Spleen (tissue), 11 donors: Measurements from ENCODE around the gene PCDHA2. TPM values are rescaled to one million over a fixed set of nuclear protein-coding genes. Genes with fewer than 3 reads are reported as not detected.

ENCODE experiments used
- DNase-seq: peaks from one replicate; pipeline ENCODE4 v3.0.0-alpha.2; 2020
- H3K27ac ChIP-seq, 8 donors: fragments of 200-600 bp; sonication (generic) in 7 of 8; 1 replicate in 4 of 8; 2 replicates in 4 of 8; pipeline versions ENCODE4 v1.5.0 to v1.8.0; 2016 to 2021; ENCODE audit warnings: inconsistent platforms in 4 of 8, mild to moderate bottlenecking in 4 of 8, moderate library complexity in 1 of 8
- H3K27me3 ChIP-seq, 7 donors: fragments of 200-600 bp; sonication (generic) in 6 of 7; replicated peaks in 1 of 7; 1 replicate in 4 of 7; 2 replicates in 3 of 7; pipeline versions ENCODE4 v1.5.0 to v1.8.0; 2016 to 2021; ENCODE audit warnings: inconsistent platforms in 3 of 7, mild to moderate bottlenecking in 1 of 7
- H3K36me3 ChIP-seq, 6 donors: fragments of 200-600 bp; sonication (generic) in 5 of 6; 1 replicate in 4 of 6; 2 replicates in 2 of 6; pipeline versions ENCODE4 v1.5.0 to v1.8.0; 2016 to 2021; ENCODE audit warnings: inconsistent platforms in 2 of 6
- H3K4me1 ChIP-seq, 6 donors: fragments of 200-600 bp; sonication (generic) in 5 of 6; 1 replicate in 3 of 6; 2 replicates in 3 of 6; pipeline versions ENCODE4 v1.5.0 to v1.8.0; 2016 to 2021; ENCODE audit warnings: inconsistent platforms in 3 of 6
- H3K4me3 ChIP-seq, 8 donors: fragments of 200-600 bp; sonication (generic) in 7 of 8; 1 replicate in 4 of 8; 2 replicates in 4 of 8; pipeline versions ENCODE4 v1.5.0 to v1.8.0; 2016 to 2021; ENCODE audit warnings: inconsistent platforms in 4 of 8, mild to moderate bottlenecking in 4 of 8, moderate library complexity in 2 of 8
- H3K9me3 ChIP-seq, 8 donors: fragments of 200-600 bp; sonication (generic) in 7 of 8; 1 replicate in 4 of 8; 2 replicates in 4 of 8; pipeline versions ENCODE4 v1.5.0 to v1.8.0; 2016 to 2021; ENCODE audit warnings: inconsistent platforms in 4 of 8
- CTCF ChIP-seq, 11 experiments: fragments of 200-600 bp in 7 of 11; fragments of 450-650 bp in 4 of 11; sonication (generic) in 4 of 11; IDR thresholded peaks in 8 of 11; conservative IDR thresholded peaks in 3 of 11; 1 replicate in 7 of 11; 2 replicates in 4 of 11; pipeline versions ENCODE4 v1.4.0 to v1.8.0; 2016 to 2021; ENCODE audit warnings: antibody characterized with exemption in 11 of 11, inconsistent platforms in 4 of 11, mild to moderate bottlenecking in 1 of 11
- POLR2A ChIP-seq, 3 donors: fragments of 450-650 bp; IDR thresholded peaks; one replicate each; pipeline ENCODE4 v1.5.1; 2017; ENCODE audit warnings: antibody characterized with exemption in 3 of 3, mild to moderate bottlenecking in 1 of 3
- POLR2AphosphoS5 ChIP-seq, 3 donors: sonication (generic); formaldehyde crosslinking; IDR thresholded peaks; one replicate each; pipeline ENCODE4 v1.5.1; 2017; ENCODE audit warnings: antibody characterized with exemption in 3 of 3
- WGBS, 5 donors: extraction: QIAGEN DNeasy Blood & Tissue Kit in 3 of 5; methylation state at CpG; one replicate each; pipeline versions ENCODE4 v1.1.5 to v1.1.7; 2013 to 2018; 5-methylcytosine and 5-hydroxymethylcytosine counted together
- intact Hi-C: fragments of 100-400 bp; cut with DNase I; formaldehyde crosslinking; loops from one replicate; pipeline ENCODE4 v1.15.0; 2023; ENCODE audit warnings: low total_unique reads
- polyA plus RNA-seq, 3 donors: library from polyadenylated mRNA; stranded (reverse); fragments of 200-250 nt; gene quantifications; one replicate each; pipeline ENCODE4 v1.2.1, GENCODE V29; 2013
- total RNA-seq, 7 donors: library from RNA; depleted of rRNA in 3 of 7; stranded (reverse); fragments of >200 nt in 3 of 7; fragmentation: NEBNext Ultra II Directional in 4 of 7; extraction: Animal tissue kit (Norgen Biotek cat#: 25700) in 4 of 7; gene quantifications; one replicate each; pipeline versions ENCODE4 v1.1.0 to v1.2.1, GENCODE V29; 2016 to 2021
- donor health status: healthy with polysubstance abuse.
- donor health status: DM: no; HTN: no; CAD: no; lungs with moderate emphysema.
- donor health status: DM: no; HTN: no; CAD: no.
- donor health status: Bipolar disorder and iron deficiency.
- donor health status: healthy.
- donor health status: DM: no; HTN: no; CAD: no.
- donor health status: DM: yes; HTN: yes; CAD: no.

Gene PCDHA2
- total and polyA plus RNA-seq, 10 donors, result 0.03 to 0.09 TPM; not detected in 8

GRCh38 chr5:140840978-140841962, 46.6 kb downstream of the PCDHA2 start, which contains the start of gene PCDHA8:
TSS of gene PCDHA8 (plus strand) at chr5:140841187. CDS start at chr5:140841322, 135 bp downstream.
- Histone ChIP-seq H3K27ac (no peak within 1 kb of the TSS), H3K36me3 (no peaks in the 10 kb centered on the region), H3K4me3 (no peak within 1 kb of the TSS), H3K9me3 (peaks cover 0 to 52% (median 33%) of the 10 kb centered on the region in 8 donors), H3K4me1 (no peaks in the 10 kb centered on the region), H3K27me3 (peaks cover 0 to 85% (median 4%) of the 10 kb centered on the region in 7 donors)
- no peak for DNase-seq
- TF ChIP-seq CTCF (IDR thresholded peaks at IDR 0.05 in 8 of 11, conservative IDR thresholded peaks at IDR 0.05 in 3 of 11) (no peak), POLR2A (IDR thresholded peaks at IDR 0.05) (no peak), POLR2AphosphoS5 (IDR thresholded peaks at IDR 0.05) (no peak)
- 17 to 42% (median 30%) methylated on average over 33 to 47 of the region's 47 CpGs for WGBS, 5 donors
- intact Hi-C loops, result no loop called here

- no peak for TF ChIP-seq CTCF (IDR thresholded peaks at IDR 0.05 in 8 of 11, conservative IDR thresholded peaks at IDR 0.05 in 3 of 11)
- no peak for TF ChIP-seq POLR2AphosphoS5 (IDR thresholded peaks at IDR 0.05)
- TF ChIP-seq POLR2A (IDR thresholded peaks at IDR 0.05), result no peak
- intact Hi-C loops, result no loop called here
- H3K9me3 ChIP-seq, result peaks cover 0 to 53% (median 33%) of the 10 kb centered on the region in 8 donors
- peak; percentile 69 for DNase-seq
- no peak overlapping the region for H3K4me3 ChIP-seq
- H3K36me3 ChIP-seq, result no peaks in the 10 kb centered on the region
- peaks cover 0 to 87% (median 5%) of the 10 kb centered on the region in 7 donors for H3K27me3 ChIP-seq
- 48 to 65% (median 53%) methylated on average over 53 to 87 of the region's 87 CpGs; no CpG with 5 or more reads in 1 of the 5 donors for WGBS, 5 donors
- no peak overlapping the region for H3K27ac ChIP-seq
- no peaks in the 10 kb centered on the region for H3K4me1 ChIP-seq
Measured at GRCh38 chr5:140842798-140843733, 48.4 kb downstream of the PCDHA2 start.

Other genes starting within 250 kb of the PCDHA2 start
- 10 to 100 TPM; 11.5 to 24.5 (median 16.2) TPM for gene EIF4EBP3, start 247.2 kb upstream of the PCDHA2 start, total RNA-seq
- 10 to 100 TPM; 60.9 to 75.6 (median 61.6) TPM for gene EIF4EBP3, start 247.2 kb upstream of the PCDHA2 start, polyA plus RNA-seq
- gene SRA1, start 237.4 kb upstream of the PCDHA2 start, total RNA-seq, result 10 to 100 TPM; 22.9 to 33.5 (median 25.4) TPM
- gene SRA1, start 237.4 kb upstream of the PCDHA2 start, polyA plus RNA-seq, result 10 to 100 TPM; 32.6 to 42.1 (median 36.6) TPM
- gene APBB3, start 230.3 kb upstream of the PCDHA2 start, total RNA-seq, result 10 to 100 TPM; 31.9 to 57.8 (median 42.2) TPM
- 10 to 100 TPM; 26.0 to 43.4 (median 41.0) TPM for gene APBB3, start 230.3 kb upstream of the PCDHA2 start, polyA plus RNA-seq
- 10 to 100 TPM; 44.1 to 64.0 (median 58.7) TPM for gene SLC35A4, start 230.0 kb upstream of the PCDHA2 start, total RNA-seq
- gene SLC35A4, start 230.0 kb upstream of the PCDHA2 start, polyA plus RNA-seq, result 10 to 100 TPM; 23.3 to 40.8 (median 27.7) TPM
- 100 to 1,000 TPM in 4 of 7 donors, 10 to 100 TPM in 3; 80.2 to 209 (median 101) TPM for gene CD14, start 161.7 kb upstream of the PCDHA2 start, total RNA-seq
- gene CD14, start 161.7 kb upstream of the PCDHA2 start, polyA plus RNA-seq, result 10 to 100 TPM; 40.2 to 60.9 (median 48.9) TPM
- gene TMCO6, start 155.4 kb upstream of the PCDHA2 start, total RNA-seq, result 10 to 100 TPM; 18.3 to 55.2 (median 24.5) TPM
- gene TMCO6, start 155.4 kb upstream of the PCDHA2 start, polyA plus RNA-seq, result 10 to 100 TPM; 12.0 to 21.0 (median 18.2) TPM
- 10 to 100 TPM; 35.1 to 61.4 (median 46.9) TPM for gene NDUFA2, start 147.2 kb upstream of the PCDHA2 start, total RNA-seq
- gene NDUFA2, start 147.2 kb upstream of the PCDHA2 start, polyA plus RNA-seq, result 100 to 1,000 TPM; 211 to 237 (median 216) TPM
- gene IK, start 147.0 kb upstream of the PCDHA2 start, total RNA-seq, result 100 to 1,000 TPM in 2 of 7 donors, 10 to 100 TPM in 5; 77.2 to 139 (median 90.4) TPM
- 10 to 100 TPM; 61.1 to 68.0 (median 64.4) TPM for gene IK, start 147.0 kb upstream of the PCDHA2 start, polyA plus RNA-seq
- 10 to 100 TPM; 23.0 to 30.8 (median 25.7) TPM for gene WDR55, start 129.9 kb upstream of the PCDHA2 start, total RNA-seq
- 10 to 100 TPM; 14.2 to 25.6 (median 21.6) TPM for gene WDR55, start 129.9 kb upstream of the PCDHA2 start, polyA plus RNA-seq
- gene DND1, start 121.3 kb upstream of the PCDHA2 start, total RNA-seq, result 1 to 10 TPM; 1.2 to 2.8 (median 1.8) TPM
- gene DND1, start 121.3 kb upstream of the PCDHA2 start, polyA plus RNA-seq, result 1 to 10 TPM; 2.2 to 4.7 (median 3.8) TPM
- gene HARS1, start 103.5 kb upstream of the PCDHA2 start, total RNA-seq, result 10 to 100 TPM; 41.9 to 53.9 (median 47.6) TPM
- gene HARS1, start 103.5 kb upstream of the PCDHA2 start, polyA plus RNA-seq, result 10 to 100 TPM; 38.4 to 46.3 (median 45.5) TPM
- gene HARS2, start 103.4 kb upstream of the PCDHA2 start, total RNA-seq, result 10 to 100 TPM; 30.2 to 40.8 (median 37.2) TPM
- 10 to 100 TPM; 16.5 to 26.1 (median 24.1) TPM for gene HARS2, start 103.4 kb upstream of the PCDHA2 start, polyA plus RNA-seq
- gene ZMAT2, start 94.4 kb upstream of the PCDHA2 start, total RNA-seq, result 10 to 100 TPM; 34.4 to 52.3 (median 43.1) TPM
- gene ZMAT2, start 94.4 kb upstream of the PCDHA2 start, polyA plus RNA-seq, result 10 to 100 TPM; 44.1 to 80.3 (median 57.8) TPM
- not detected for gene PCDHA1, start 8.7 kb upstream of the PCDHA2 start, total RNA-seq
- gene PCDHA1, start 8.7 kb upstream of the PCDHA2 start, polyA plus RNA-seq, result under 1 TPM in 1 of 3 donors, not detected in 2; 0.05 TPM
- 1 to 10 TPM in 1 of 7 donors, under 1 TPM in 5, not detected in 1; 0.07 to 2.3 (median 0.61) TPM for gene PCDHA3, start 6.2 kb downstream of the PCDHA2 start, total RNA-seq
- under 1 TPM in 2 of 3 donors, not detected in 1; 0.03 to 0.08 TPM for gene PCDHA3, start 6.2 kb downstream of the PCDHA2 start, polyA plus RNA-seq
- 1 to 10 TPM in 1 of 7 donors, under 1 TPM in 6; 0.13 to 1.2 (median 0.51) TPM for gene PCDHA4, start 12.2 kb downstream of the PCDHA2 start, total RNA-seq
- under 1 TPM in 1 of 3 donors, not detected in 2; 0.23 TPM for gene PCDHA4, start 12.2 kb downstream of the PCDHA2 start, polyA plus RNA-seq
- under 1 TPM in 6 of 7 donors, not detected in 1; 0.09 to 0.46 (median 0.13) TPM for gene PCDHA5, start 26.8 kb downstream of the PCDHA2 start, total RNA-seq
- under 1 TPM in 1 of 3 donors, not detected in 2; 0.03 TPM for gene PCDHA5, start 26.8 kb downstream of the PCDHA2 start, polyA plus RNA-seq
- gene PCDHA6, start 33.1 kb downstream of the PCDHA2 start, total RNA-seq, result under 1 TPM in 5 of 7 donors, not detected in 2; 0.14 to 0.85 (median 0.34) TPM
- under 1 TPM; 0.02 to 0.06 (median 0.04) TPM for gene PCDHA6, start 33.1 kb downstream of the PCDHA2 start, polyA plus RNA-seq
- gene PCDHA7, start 39.4 kb downstream of the PCDHA2 start, total RNA-seq, result under 1 TPM in 5 of 7 donors, not detected in 2; 0.14 to 0.72 (median 0.43) TPM
- gene PCDHA7, start 39.4 kb downstream of the PCDHA2 start, polyA plus RNA-seq, result under 1 TPM; 0.03 to 0.41 (median 0.11) TPM
- gene PCDHA8, start 46.3 kb downstream of the PCDHA2 start, total RNA-seq, result under 1 TPM in 5 of 7 donors, not detected in 2; 0.11 to 0.52 (median 0.25) TPM
- not detected for gene PCDHA8, start 46.3 kb downstream of the PCDHA2 start, polyA plus RNA-seq
- gene PCDHA9, start 53.5 kb downstream of the PCDHA2 start, total RNA-seq, result under 1 TPM in 5 of 7 donors, not detected in 2; 0.13 to 0.98 (median 0.17) TPM
- gene PCDHA9, start 53.5 kb downstream of the PCDHA2 start, polyA plus RNA-seq, result not detected
- gene PCDHA10, start 61.0 kb downstream of the PCDHA2 start, total RNA-seq, result 1 to 10 TPM in 3 of 7 donors, under 1 TPM in 4; 0.34 to 1.4 (median 0.60) TPM
- gene PCDHA10, start 61.0 kb downstream of the PCDHA2 start, polyA plus RNA-seq, result under 1 TPM in 2 of 3 donors, not detected in 1; 0.02 to 0.03 TPM
- under 1 TPM in 6 of 7 donors, not detected in 1; 0.11 to 0.79 (median 0.31) TPM for gene PCDHA11, start 74.1 kb downstream of the PCDHA2 start, total RNA-seq
- gene PCDHA11, start 74.1 kb downstream of the PCDHA2 start, polyA plus RNA-seq, result not detected
- under 1 TPM in 4 of 7 donors, not detected in 3; 0.17 to 0.79 (median 0.32) TPM for gene PCDHA12, start 80.5 kb downstream of the PCDHA2 start, total RNA-seq
- under 1 TPM in 1 of 3 donors, not detected in 2; 0.06 TPM for gene PCDHA12, start 80.5 kb downstream of the PCDHA2 start, polyA plus RNA-seq
- gene PCDHA13, start 87.3 kb downstream of the PCDHA2 start, total RNA-seq, result under 1 TPM in 5 of 7 donors, not detected in 2; 0.22 to 0.79 (median 0.46) TPM
- under 1 TPM in 2 of 3 donors, not detected in 1; 0.20 to 0.21 TPM for gene PCDHA13, start 87.3 kb downstream of the PCDHA2 start, polyA plus RNA-seq
- 1 to 10 TPM in 2 of 7 donors, under 1 TPM in 5; 0.13 to 1.2 (median 0.41) TPM for gene PCDHAC1, start 131.4 kb downstream of the PCDHA2 start, total RNA-seq
- under 1 TPM; 0.17 to 0.35 (median 0.23) TPM for gene PCDHAC1, start 131.4 kb downstream of the PCDHA2 start, polyA plus RNA-seq
- 1 to 10 TPM; 1.5 to 7.9 (median 3.9) TPM for gene PCDHAC2, start 171.6 kb downstream of the PCDHA2 start, total RNA-seq
- gene PCDHAC2, start 171.6 kb downstream of the PCDHA2 start, polyA plus RNA-seq, result under 1 TPM; 0.15 to 0.26 (median 0.17) TPM